Endothelial cell of umbilical vein (primary cell): Measurements from ENCODE around the gene TRMT11. TPM values are rescaled to one million over a fixed set of nuclear protein-coding genes. Genes with fewer than 3 reads are reported as not detected.

Experiments used
- BruUV-seq: library from RNA; stranded (reverse); fragments of 400-500 nt; replicated peaks from 2 replicates; lab custom pipeline; 2021; lab: Mats Ljungman, UMichigan
- CTCF ChIA-PET: fragments of 300-600, 350-600 bp; sonication (Branson Sonifier 250); formaldehyde crosslinking; loops from one replicate; lab custom pipeline; 2021; ENCODE audit warnings: antibody characterized with exemption, inconsistent platforms; lab: Charles Lee
- POLR2A ChIA-PET: fragments of 300-600, 350-600 bp; sonication (Branson Sonifier 250); formaldehyde crosslinking; loops from one replicate; lab custom pipeline; 2021; ENCODE audit warnings: antibody characterized with exemption, inconsistent platforms; lab: Charles Lee
- DNase-seq: peaks from one replicate; pipeline ENCODE4 v3.0.0-alpha.2; 2011; ENCODE audit warnings: low read depth, low spot score
- FAIRE-seq: peaks from 2 replicates; lab custom pipeline; 2011; peaks lifted over from hg19 to GRCh38; lab: Jason Lieb, UNC
- H2AFZ ChIP-seq: 2 replicates; pipeline ENCODE4 v1.6.0; 2012; ENCODE audit warnings: low read depth, low read length, control low read depth, inconsistent platforms
- H3K27ac ChIP-seq: 2 replicates; pipeline ENCODE4 v1.5.1; 2011; ENCODE audit warnings: low read depth, mild to moderate bottlenecking, control low read depth, low read length, moderate library complexity; ENCODE audit not compliant: insufficient read depth
- H3K27me3 ChIP-seq, 2 experiments: 2 replicates each; pipeline versions ENCODE4 v1.6.0 to v1.6.1; 2011; ENCODE audit warnings: low read length in 2 of 2, mixed read lengths in 1 of 2; ENCODE audit not compliant: control insufficient read depth in 2 of 2, insufficient read depth in 2 of 2
- H3K36me3 ChIP-seq, 2 experiments: 2 replicates in 1 of 2; 3 replicates in 1 of 2; pipeline ENCODE4 v1.5.1; 2011; ENCODE audit warnings: low read length in 2 of 2, mild to moderate bottlenecking in 1 of 2, moderate library complexity in 1 of 2; ENCODE audit not compliant: control insufficient read depth in 2 of 2, insufficient read depth in 2 of 2; ENCODE audit errors: extremely low read depth in 1 of 2
- H3K4me1 ChIP-seq: 3 replicates; pipeline ENCODE4 v1.5.1; 2011; ENCODE audit warnings: mild to moderate bottlenecking, low read length; ENCODE audit not compliant: control insufficient read depth, insufficient read depth; ENCODE audit errors: extremely low read depth
- H3K4me2 ChIP-seq: 2 replicates; pipeline ENCODE4 v1.6.1; 2011; ENCODE audit warnings: low read length, control low read depth, mixed read lengths; ENCODE audit not compliant: insufficient read depth
- H3K4me3 ChIP-seq, 3 experiments: fragments of 200-600 bp in 1 of 3; sonication (generic), shearing (Covaris generic) in 1 of 3; replicated peaks in 1 of 3; 2 replicates each; pipeline ENCODE4 v1.5.1; 2011 to 2016; ENCODE audit warnings: control low read depth in 3 of 3, low read length in 3 of 3, mild to moderate bottlenecking in 2 of 3, inconsistent platforms in 1 of 3, low read depth in 1 of 3, moderate library complexity in 1 of 3; ENCODE audit not compliant: insufficient read depth in 1 of 3
- H3K79me2 ChIP-seq: 2 replicates; pipeline ENCODE4 v1.6.0; 2012; ENCODE audit warnings: low read length, inconsistent platforms; ENCODE audit not compliant: control insufficient read depth, insufficient read depth
- H3K9ac ChIP-seq: replicated peaks from 2 replicates; pipeline ENCODE3; 2011; ENCODE audit warnings: low read length, control low read depth; ENCODE audit not compliant: insufficient read depth; ENCODE audit errors: extremely low read depth
- H3K9me1 ChIP-seq: replicated peaks from 3 replicates; pipeline ENCODE4 v1.6.0; 2011; ENCODE audit warnings: mild to moderate bottlenecking, low read length; ENCODE audit not compliant: control insufficient read depth, insufficient read depth; ENCODE audit errors: extremely low read depth
- H3K9me3 ChIP-seq: replicated peaks from 2 replicates; pipeline ENCODE4 v1.5.1; 2012; ENCODE audit warnings: low read length, inconsistent platforms; ENCODE audit not compliant: control insufficient read depth, insufficient read depth
- H4K20me1 ChIP-seq: replicated peaks from 2 replicates; pipeline ENCODE3; 2011; ENCODE audit warnings: mild to moderate bottlenecking, low read length; ENCODE audit not compliant: control insufficient read depth, insufficient read depth; ENCODE audit errors: extremely low read depth
- EZH2 ChIP-seq: IDR thresholded peaks from 2 replicates; pipeline ENCODE4 v1.6.1; 2012; ENCODE audit warnings: borderline replicate concordance, low read depth, mild to moderate bottlenecking, moderate library complexity, low read length, inconsistent platforms; ENCODE audit not compliant: severe bottlenecking
- JUN ChIP-seq: IDR thresholded peaks from 2 replicates; pipeline ENCODE4 v1.6.1; 2011; ENCODE audit warnings: borderline replicate concordance, low read depth; ENCODE audit not compliant: insufficient read length, insufficient read depth
- POLR2A ChIP-seq: IDR thresholded peaks from 2 replicates; pipeline ENCODE4 v1.6.1; 2012; ENCODE audit warnings: low read depth, mild to moderate bottlenecking, control low read depth, low read length
- POLR2AphosphoS5 ChIP-seq: IDR thresholded peaks from 2 replicates; pipeline ENCODE4 v1.6.1; 2012; ENCODE audit warnings: low read depth, mild to moderate bottlenecking, control low read depth, low read length, moderate library complexity; ENCODE audit not compliant: insufficient read depth
- dilution Hi-C: fragments of 300-500 bp; cut with MboI; formaldehyde crosslinking; loops from one replicate; pipeline ENCODE4 v1.15.0; 2019; ENCODE audit warnings: low sequenced_read_pairs; ENCODE audit not compliant: extremely low pct_ligation_motif_present
- intact Hi-C: fragments of 100-400 bp; cut with micrococcal nuclease; formaldehyde crosslinking; loops from one replicate; pipeline ENCODE4 v1.10.0; 2022
- polyA plus RNA-seq, 4 experiments: library from polyadenylated mRNA; depleted of rRNA in 3 of 4; stranded (reverse) in 3 of 4; unstranded in 1 of 4; fragments of >200 nt; gene quantifications; 2 replicates each; pipeline versions ENCODE4 v1.2.1 to v1.2.3, GENCODE V29; 2011 to 2012; ENCODE audit warnings: missing spikeins in 1 of 4
- total RNA-seq: library from RNA; stranded (reverse); gene quantifications from 2 replicates; pipeline ENCODE4 v1.2.3, GENCODE V29; 2021
- TF ChIP-seq, protein P1 (sequence below): IDR thresholded peaks from 2 replicates; pipeline ENCODE4 v1.6.1; 2011; ENCODE audit not compliant: insufficient read depth, insufficient read length
- TF ChIP-seq, protein P2 (sequence below), 2 donors: IDR thresholded peaks; 1 replicate in 1 of 2; 2 replicates in 1 of 2; pipeline ENCODE4 v1.5.1; 2011; ENCODE audit warnings: low read length in 2 of 2, mild to moderate bottlenecking in 2 of 2, moderate library complexity in 2 of 2, control low read depth in 1 of 2, inconsistent platforms in 1 of 2, low read depth in 1 of 2; ENCODE audit not compliant: insufficient read depth in 1 of 2; ENCODE audit errors: extremely low read depth in 1 of 2

Gene TRMT11
- total and polyA plus RNA-seq, 2 donors (not counting 3 experiments of a cell fraction or from before 2014, with no cell fraction given), result 5.1 to 10.7 TPM

- no TSS peak for BruUV-seq
- Histone ChIP-seq H2AFZ (no peak overlapping the region), H3K27ac (no peak overlapping the region), H3K79me2 (no peaks in the 10 kb centered on the region), H3K4me3 (no peak overlapping the region), H3K4me2 (no peak overlapping the region), H3K9ac (no peak overlapping the region), H3K9me1 (no peaks in the 10 kb centered on the region), H4K20me1 (no peaks in the 10 kb centered on the region), H3K9me3 (no peaks in the 10 kb centered on the region), H3K36me3 (no peaks in the 10 kb centered on the region), H3K27me3 (no peaks in the 10 kb centered on the region), H3K4me1 (peaks cover 11% of the 10 kb centered on the region)
- ChIA-PET CTCF (interaction anchor here (2.0 kb wide), 1 partner anchor 17 kb away, joined by 11 read pairs; the partner anchor contains the start of gene HINT3), POLR2A (no interaction called here)
- DNase-seq (no peak), FAIRE-seq (no peak)
- no peak for TF ChIP-seq EZH2
- TF ChIP-seq, protein P1, sequence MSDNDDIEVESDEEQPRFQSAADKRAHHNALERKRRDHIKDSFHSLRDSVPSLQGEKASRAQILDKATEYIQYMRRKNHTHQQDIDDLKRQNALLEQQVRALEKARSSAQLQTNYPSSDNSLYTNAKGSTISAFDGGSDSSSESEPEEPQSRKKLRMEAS, result no peak
- intact Hi-C loops, result no loop called here
- dilution Hi-C loops, result no loop called here
Measured at GRCh38 chr6:125939791-125940190, 46.5 kb upstream of the TRMT11 start.

DNA sequence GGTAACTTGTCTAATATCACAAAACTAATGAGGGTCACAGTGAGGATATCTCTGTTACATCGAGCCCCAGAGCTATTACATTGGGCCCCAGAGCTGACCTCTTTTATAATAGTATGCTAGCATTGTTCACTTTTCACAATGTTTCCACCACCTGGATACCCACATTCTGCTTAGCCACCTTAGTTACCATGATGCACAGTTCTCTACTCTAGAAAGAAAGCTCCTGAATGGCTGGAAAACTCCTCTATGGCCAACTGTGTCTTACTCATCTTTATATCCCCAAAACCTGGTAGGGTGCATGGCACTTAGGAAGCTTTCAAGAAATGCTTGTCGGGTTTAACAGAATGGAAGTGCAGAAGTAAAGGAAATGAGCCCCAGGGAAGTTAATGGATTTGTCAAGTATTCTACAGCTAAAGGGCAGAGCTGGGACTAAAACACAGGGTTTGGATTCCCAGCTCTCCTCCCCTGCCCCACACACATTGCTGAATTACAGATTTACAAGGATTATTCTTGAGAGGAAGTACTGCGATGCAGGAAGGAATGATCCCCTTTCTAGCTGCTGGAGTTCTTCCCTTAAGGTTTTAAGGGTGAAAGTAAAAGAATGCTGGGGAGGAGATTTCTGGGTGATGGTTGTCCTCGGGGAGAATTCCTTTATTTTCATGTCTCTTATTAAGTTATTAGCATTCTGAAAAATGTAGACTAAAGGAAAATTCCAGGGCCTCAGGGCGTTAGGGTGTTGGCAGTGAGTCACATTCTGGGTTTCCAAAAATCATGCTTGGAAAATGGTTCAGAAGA lies 45.9 kb upstream of the TRMT11 start:
- FAIRE-seq, result no peak

More for the DNA sequence above, 45.9 kb upstream of the TRMT11 start:
- no peaks in the 10 kb centered on the region for H4K20me1 ChIP-seq
- dilution Hi-C loops (no loop called here), intact Hi-C loops (no loop called here)
- no peaks in the 10 kb centered on the region for H3K9me1 ChIP-seq
- no peak overlapping the region for H3K9ac ChIP-seq
- ChIA-PET POLR2A (no interaction called here), CTCF (interaction anchor here (0.6 to 2.0 kb wide), 3 partner anchors 8 to 22 kb away, joined by 3 to 11 read pairs (median 5); partner anchors contain the start of gene HINT3)
- H3K4me2 ChIP-seq, result no peak overlapping the region
- no peak overlapping the region for H3K4me3 ChIP-seq
- no peak for TF ChIP-seq POLR2AphosphoS5
- TF ChIP-seq POLR2A, result no peak
- no peak for TF ChIP-seq EZH2
- no peak for TF ChIP-seq JUN
- TF ChIP-seq, protein P2, sequence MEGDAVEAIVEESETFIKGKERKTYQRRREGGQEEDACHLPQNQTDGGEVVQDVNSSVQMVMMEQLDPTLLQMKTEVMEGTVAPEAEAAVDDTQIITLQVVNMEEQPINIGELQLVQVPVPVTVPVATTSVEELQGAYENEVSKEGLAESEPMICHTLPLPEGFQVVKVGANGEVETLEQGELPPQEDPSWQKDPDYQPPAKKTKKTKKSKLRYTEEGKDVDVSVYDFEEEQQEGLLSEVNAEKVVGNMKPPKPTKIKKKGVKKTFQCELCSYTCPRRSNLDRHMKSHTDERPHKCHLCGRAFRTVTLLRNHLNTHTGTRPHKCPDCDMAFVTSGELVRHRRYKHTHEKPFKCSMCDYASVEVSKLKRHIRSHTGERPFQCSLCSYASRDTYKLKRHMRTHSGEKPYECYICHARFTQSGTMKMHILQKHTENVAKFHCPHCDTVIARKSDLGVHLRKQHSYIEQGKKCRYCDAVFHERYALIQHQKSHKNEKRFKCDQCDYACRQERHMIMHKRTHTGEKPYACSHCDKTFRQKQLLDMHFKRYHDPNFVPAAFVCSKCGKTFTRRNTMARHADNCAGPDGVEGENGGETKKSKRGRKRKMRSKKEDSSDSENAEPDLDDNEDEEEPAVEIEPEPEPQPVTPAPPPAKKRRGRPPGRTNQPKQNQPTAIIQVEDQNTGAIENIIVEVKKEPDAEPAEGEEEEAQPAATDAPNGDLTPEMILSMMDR (IDR thresholded peaks at IDR 0.05; ENCODE audit: extremely low read depth in 1 of 2, insufficient read depth in 1 of 2, low read depth in 1 of 2, low read length in 2 of 2), result no peak
- no peak overlapping the region for H3K27ac ChIP-seq
- H3K79me2 ChIP-seq, result no peaks in the 10 kb centered on the region
- H3K36me3 ChIP-seq, result no peaks in the 10 kb centered on the region
- H3K4me1 ChIP-seq, result peaks cover 18% of the 10 kb centered on the region
- no peaks in the 10 kb centered on the region for H3K9me3 ChIP-seq
- H2AFZ ChIP-seq, result no peak overlapping the region
- H3K27me3 ChIP-seq, result no peaks in the 10 kb centered on the region
- no TSS peak for BruUV-seq
- DNase-seq, result no peak
